Liver (tissue), 9 donors: ENCODE data around the gene MYO15B. TPM values are rescaled to one million over a fixed set of nuclear protein-coding genes. Genes with fewer than 3 reads are reported as not detected.

ENCODE experiments used
- DNase-seq: peaks from one replicate; pipeline ENCODE4 v3.0.0-alpha.2; 2017; ENCODE audit warnings: low spot score
- H3K27ac ChIP-seq, 2 donors: one replicate each; pipeline ENCODE4 v1.7.0; 2013; ENCODE audit warnings: inconsistent platforms in 2 of 2, low read length in 2 of 2, control low read depth in 1 of 2, low read depth in 1 of 2, mild to moderate bottlenecking in 1 of 2
- H3K27me3 ChIP-seq, 4 donors: one replicate each; pipeline versions ENCODE4 v1.6.1 to v1.7.0; 2013; ENCODE audit warnings: low read length in 3 of 4, inconsistent platforms in 1 of 4, mild to moderate bottlenecking in 1 of 4, moderate library complexity in 1 of 4; ENCODE audit not compliant: control insufficient read depth in 4 of 4, insufficient read depth in 4 of 4
- H3K36me3 ChIP-seq, 4 donors: one replicate each; pipeline versions ENCODE4 v1.6.1 to v1.7.0; 2013; ENCODE audit warnings: low read length in 3 of 4, mild to moderate bottlenecking in 3 of 4, low read depth in 1 of 4, moderate library complexity in 1 of 4; ENCODE audit not compliant: control insufficient read depth in 4 of 4, insufficient read depth in 3 of 4
- H3K4me1 ChIP-seq, 4 donors: one replicate each; pipeline versions ENCODE4 v1.6.1 to v1.7.0; 2013; ENCODE audit warnings: low read length in 3 of 4, mild to moderate bottlenecking in 3 of 4, moderate library complexity in 1 of 4; ENCODE audit not compliant: control insufficient read depth in 4 of 4, insufficient read depth in 4 of 4
- H3K4me3 ChIP-seq, 3 donors: one replicate each; pipeline versions ENCODE4 v1.6.1 to v1.7.0; 2013; ENCODE audit warnings: low read length in 3 of 3, control low read depth in 1 of 3, low read depth in 1 of 3, mild to moderate bottlenecking in 1 of 3
- H3K9ac ChIP-seq, 2 donors: one replicate each; pipeline ENCODE4 v1.7.0; 2013; ENCODE audit warnings: low read length in 2 of 2, mild to moderate bottlenecking in 2 of 2, moderate library complexity in 2 of 2, control low read depth in 1 of 2, low read depth in 1 of 2
- H3K9me3 ChIP-seq, 4 donors: one replicate each; pipeline versions ENCODE4 v1.6.1 to v1.7.0; 2013; ENCODE audit warnings: low read length in 3 of 4; ENCODE audit not compliant: control insufficient read depth in 4 of 4
- CTCF ChIP-seq: fragments of 150-350 bp; IDR thresholded peaks from 2 replicates; pipeline ENCODE4 v1.5.1; 2017; ENCODE audit warnings: improper control_type of control experiment, low read depth, low read length; ENCODE audit not compliant: missing input control
- EGR1 ChIP-seq, 2 donors: IDR thresholded peaks; 2 replicates each; pipeline ENCODE4 v1.6.1; 2016 to 2018; ENCODE audit warnings: antibody characterized with exemption in 2 of 2, low read depth in 2 of 2
- FOXA1 ChIP-seq: IDR thresholded peaks from 2 replicates; pipeline ENCODE4 v1.6.1; 2016; ENCODE audit warnings: antibody characterized with exemption
- FOXA2 ChIP-seq: IDR thresholded peaks from 2 replicates; pipeline ENCODE4 v1.6.1; 2016; ENCODE audit warnings: antibody characterized with exemption
- GABPA ChIP-seq, 2 donors: IDR thresholded peaks in 1 of 2; conservative IDR thresholded peaks in 1 of 2; 2 replicates each; pipeline ENCODE4 v1.6.1; 2016; ENCODE audit warnings: antibody characterized with exemption in 2 of 2, mild to moderate bottlenecking in 1 of 2, moderate library complexity in 1 of 2
- HNF4A ChIP-seq, 2 donors: conservative IDR thresholded peaks; 2 replicates each; pipeline ENCODE4 v1.6.1; 2016; ENCODE audit warnings: antibody characterized with exemption in 2 of 2, mild to moderate bottlenecking in 2 of 2
- HNF4G ChIP-seq: IDR thresholded peaks from 2 replicates; pipeline ENCODE4 v1.6.1; 2016; ENCODE audit warnings: antibody characterized with exemption
- JUND ChIP-seq, 2 donors: IDR thresholded peaks; 2 replicates each; pipeline ENCODE4 v1.6.1; 2016; ENCODE audit warnings: antibody characterized with exemption in 2 of 2
- MAX ChIP-seq: IDR thresholded peaks from 2 replicates; pipeline ENCODE4 v1.6.1; 2016; ENCODE audit warnings: antibody characterized with exemption
- NR2F2 ChIP-seq: IDR thresholded peaks from 2 replicates; pipeline ENCODE4 v1.6.1; 2016; ENCODE audit warnings: antibody characterized with exemption
- RAD21 ChIP-seq, 2 donors: IDR thresholded peaks; 2 replicates each; pipeline ENCODE4 v1.6.1; 2016; ENCODE audit warnings: antibody characterized with exemption in 2 of 2, mild to moderate bottlenecking in 2 of 2
- REST ChIP-seq: IDR thresholded peaks from 2 replicates; pipeline ENCODE4 v1.6.1; 2016; ENCODE audit warnings: antibody characterized with exemption, mild to moderate bottlenecking
- RXRA ChIP-seq, 2 donors: IDR thresholded peaks; 2 replicates each; pipeline ENCODE4 v1.6.1; 2017 to 2018; ENCODE audit warnings: antibody characterized with exemption in 2 of 2, mild to moderate bottlenecking in 1 of 2
- SP1 ChIP-seq: IDR thresholded peaks from 2 replicates; pipeline ENCODE4 v1.6.1; 2018; ENCODE audit warnings: antibody characterized with exemption, mild to moderate bottlenecking
- TAF1 ChIP-seq: conservative IDR thresholded peaks from 2 replicates; pipeline ENCODE4 v1.6.1; 2016; ENCODE audit warnings: antibody characterized with exemption, mild to moderate bottlenecking
- YY1 ChIP-seq: IDR thresholded peaks from 2 replicates; pipeline ENCODE4 v1.6.1; 2016; ENCODE audit warnings: antibody characterized with exemption, mild to moderate bottlenecking
- WGBS: extraction: QIAGEN DNeasy Blood & Tissue Kit; methylation state at CpG from one replicate; pipeline ENCODE4 v1.1.7; 2013; 5-methylcytosine and 5-hydroxymethylcytosine counted together
- polyA plus RNA-seq, 2 donors: library from polyadenylated mRNA; stranded (reverse) in 1 of 2; unstranded in 1 of 2; fragments of 200-250 nt in 1 of 2; fragments of >200 nt in 1 of 2; fragmentation: Nextera tagmentation in 1 of 2; extraction: Ambion mirVana in 1 of 2; gene quantifications; one replicate each; pipeline versions ENCODE4 v1.2.1 to v1.2.3, GENCODE V29; 2013 to 2015
- total RNA-seq, 2 donors: library from RNA; depleted of rRNA; stranded (reverse); fragments of >200 nt; gene quantifications; one replicate each; pipeline ENCODE4 v1.2.3, GENCODE V29; 2014
- TF ChIP-seq, protein P1 (sequence below): IDR thresholded peaks from 2 replicates; pipeline ENCODE4 v1.6.1; 2016; ENCODE audit warnings: antibody characterized with exemption
- TF ChIP-seq, protein P2 (sequence below): IDR thresholded peaks from 2 replicates; pipeline ENCODE4 v1.6.1; 2016; ENCODE audit warnings: antibody characterized with exemption
- donor health status: healthy.
- donor health status: healthy.
- donor health status: healthy.
- donor health status: healthy.
- donor health status: healthy.

The MYO15B gene
- total and polyA plus RNA-seq, 4 donors: 13.3 to 34.4 (median 18.0) TPM

GRCh38 chr17:75564195-75564594 lies 23.4 kb upstream of the MYO15B start:
- Histone ChIP-seq H3K27ac (no peak overlapping the region), H3K4me1 (peaks cover 8 to 24% (median 19%) of the 10 kb centered on the region in 4 donors), H3K36me3 (peaks cover 6 to 50% (median 26%) of the 10 kb centered on the region in 4 donors), H3K9me3 (no peaks in the 10 kb centered on the region), H3K4me3 (no peak overlapping the region), H3K9ac (no peak overlapping the region), H3K27me3 (no peaks in the 10 kb centered on the region)
- no peak for DNase-seq
- WGBS: 96% methylated on average over 11 of the region's 11 CpGs
- TF ChIP-seq RXRA (IDR thresholded peaks at IDR 0.05) (no peak), TAF1 (no peak), YY1 (no peak), SP1 (no peak)
- TF ChIP-seq, protein P1, sequence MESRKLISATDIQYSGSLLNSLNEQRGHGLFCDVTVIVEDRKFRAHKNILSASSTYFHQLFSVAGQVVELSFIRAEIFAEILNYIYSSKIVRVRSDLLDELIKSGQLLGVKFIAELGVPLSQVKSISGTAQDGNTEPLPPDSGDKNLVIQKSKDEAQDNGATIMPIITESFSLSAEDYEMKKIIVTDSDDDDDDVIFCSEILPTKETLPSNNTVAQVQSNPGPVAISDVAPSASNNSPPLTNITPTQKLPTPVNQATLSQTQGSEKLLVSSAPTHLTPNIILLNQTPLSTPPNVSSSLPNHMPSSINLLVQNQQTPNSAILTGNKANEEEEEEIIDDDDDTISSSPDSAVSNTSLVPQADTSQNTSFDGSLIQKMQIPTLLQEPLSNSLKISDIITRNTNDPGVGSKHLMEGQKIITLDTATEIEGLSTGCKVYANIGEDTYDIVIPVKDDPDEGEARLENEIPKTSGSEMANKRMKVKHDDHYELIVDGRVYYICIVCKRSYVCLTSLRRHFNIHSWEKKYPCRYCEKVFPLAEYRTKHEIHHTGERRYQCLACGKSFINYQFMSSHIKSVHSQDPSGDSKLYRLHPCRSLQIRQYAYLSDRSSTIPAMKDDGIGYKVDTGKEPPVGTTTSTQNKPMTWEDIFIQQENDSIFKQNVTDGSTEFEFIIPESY: no peak

DNA sequence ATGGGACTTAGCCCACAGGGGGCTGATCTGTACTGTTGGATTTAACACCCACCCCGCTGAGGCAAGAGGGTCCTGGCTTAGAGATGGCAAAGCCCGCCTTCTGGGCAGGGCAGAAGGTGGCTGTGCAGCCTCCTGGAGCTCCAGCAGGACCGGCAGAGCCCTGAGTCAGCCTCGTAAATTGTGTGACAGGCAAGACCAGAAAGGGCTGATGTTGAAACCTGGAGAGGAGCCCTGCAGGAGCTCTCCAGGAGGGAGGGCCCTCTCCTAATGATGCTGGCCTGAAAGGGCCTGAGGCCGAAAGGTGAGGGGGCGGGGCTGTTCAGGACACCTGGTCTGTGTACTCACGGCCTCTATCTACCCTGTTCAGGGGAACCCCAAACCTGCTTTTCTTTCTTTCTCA lies 22.5 kb upstream of the MYO15B start:
- H3K9ac ChIP-seq: no peak overlapping the region

More for the DNA sequence above, 22.5 kb upstream of the MYO15B start:
- DNase-seq: no peak
- no peak overlapping the region for H3K4me3 ChIP-seq
- TF ChIP-seq HNF4G (no peak), FOXA2 (no peak), CTCF (no peak), EGR1 (IDR thresholded peaks at IDR 0.05; ENCODE audit: low read depth in 2 of 2) (no peak), RXRA (IDR thresholded peaks at IDR 0.05) (no peak), YY1 (no peak), FOXA1 (no peak), HNF4A (conservative IDR thresholded peaks at IDR 0.05) (no peak), JUND (IDR thresholded peaks at IDR 0.05) (no peak), NR2F2 (no peak), MAX (no peak), RAD21 (IDR thresholded peaks at IDR 0.05) (no peak), REST (no peak), TAF1 (no peak), GABPA (IDR thresholded peaks at IDR 0.05 in 1 of 2, conservative IDR thresholded peaks at IDR 0.05 in 1 of 2) (no peak), SP1 (no peak)
- TF ChIP-seq, protein P2, sequence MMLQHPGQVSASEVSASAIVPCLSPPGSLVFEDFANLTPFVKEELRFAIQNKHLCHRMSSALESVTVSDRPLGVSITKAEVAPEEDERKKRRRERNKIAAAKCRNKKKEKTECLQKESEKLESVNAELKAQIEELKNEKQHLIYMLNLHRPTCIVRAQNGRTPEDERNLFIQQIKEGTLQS: no peak
- TF ChIP-seq, protein P1: no peak
- WGBS: 89% methylated on average over 7 of the region's 7 CpGs
- H3K4me1 ChIP-seq: peaks cover 3 to 16% (median 10%) of the 10 kb centered on the region in 4 donors
- no peaks in the 10 kb centered on the region for H3K27me3 ChIP-seq
- no peak overlapping the region for H3K27ac ChIP-seq
- H3K36me3 ChIP-seq: peaks cover 6 to 57% (median 28%) of the 10 kb centered on the region in 4 donors
- no peaks in the 10 kb centered on the region for H3K9me3 ChIP-seq
